Anterior cingulate cortex (tissue), 58 donors: Measurements from ENCODE around the gene GALNT17.

Experiments used
- DNase-seq, 58 donors: peaks; one replicate each; lab custom pipeline; 2025; lab: John Stamatoyannopoulos, UW

GALNT17 gene

GRCh38 chr7:71753236-71753635 is 621.3 kb downstream of the GALNT17 start:
- no peak for DNase-seq

- DNase-seq = no peak
Observed at GRCh38 chr7:71753956-71754664, 622.2 kb downstream of the GALNT17 start.

GRCh38 chr7:71754828-71755227 is 622.9 kb downstream of the GALNT17 start:
- DNase-seq = no peak

GRCh38 chr7:71761336-71761735 is 629.4 kb downstream of the GALNT17 start:
- DNase-seq = no peak
